Cortex of kidney (tissue), 1 donor: ENCODE data around the gene RBM33.
"Not testable (repeated sequence)": the region's sequence is repeated elsewhere in the genome, so short reads cannot be mapped to it uniquely, and the experiment has no call there.

ENCODE experiments used
- DNase-seq: peaks from one replicate; lab custom pipeline; 2025; lab: John Stamatoyannopoulos, UW

The RBM33 gene

DNA sequence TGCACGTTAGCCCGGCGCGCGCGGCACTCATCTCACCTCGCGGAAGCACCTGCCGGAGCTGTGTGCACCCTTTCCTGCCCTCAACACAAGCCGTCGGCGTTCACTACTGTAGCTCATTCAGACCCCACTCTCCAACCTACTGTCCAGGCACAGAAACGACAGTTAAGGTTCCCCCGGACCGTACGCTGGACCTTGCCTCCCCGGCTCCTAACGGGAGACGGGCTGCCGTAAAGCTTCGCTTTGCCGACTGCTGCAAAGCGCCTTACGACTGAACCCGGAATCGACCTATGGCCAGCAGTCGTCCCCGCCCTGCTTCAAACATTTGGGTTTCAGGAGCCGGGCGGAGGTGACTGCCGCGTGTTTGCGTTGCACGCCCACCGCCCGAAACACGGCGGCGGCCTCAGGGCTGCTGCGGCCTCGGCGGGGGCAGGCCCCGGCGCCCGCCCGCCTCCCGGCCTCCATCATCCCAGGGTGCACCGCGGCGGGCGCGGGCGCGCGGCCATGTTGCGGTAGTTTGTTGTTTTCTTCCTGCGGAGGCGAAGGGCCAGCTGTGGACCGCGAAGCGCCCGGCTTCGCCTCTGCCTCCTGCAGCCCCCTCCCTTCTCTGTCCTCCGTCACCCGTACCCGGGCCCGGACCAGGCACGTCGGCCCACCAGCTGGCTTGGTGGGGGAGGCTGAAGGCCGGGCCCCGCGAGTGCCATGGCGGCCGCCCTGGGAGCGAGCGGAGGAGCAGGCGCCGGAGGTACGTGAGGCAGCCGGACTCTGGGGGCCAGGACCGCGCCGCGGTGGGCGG lies at the start of gene RBM33:
TSS of gene RBM33 (plus strand) at position 484 of the 793 bp plus-strand sequence. CDS start at position 700, 216 bp downstream.
- no peak for DNase-seq

GRCh38 chr7:155594961-155595366 lies 49.5 kb upstream of the RBM33 start:
- no peak for DNase-seq

GRCh38 chr7:155597753-155598140 lies 46.7 kb upstream of the RBM33 start:
- no peak for DNase-seq

- no peak for DNase-seq
These were observed 45.7 kb upstream of the RBM33 start for GRCh38 chr7:155598810-155599210.

- DNase-seq, result no peak
These were observed 42.3 kb upstream of the RBM33 start for GRCh38 chr7:155602156-155602555.

- no peak for DNase-seq
These were observed 41.7 kb upstream of the RBM33 start for GRCh38 chr7:155602750-155603149.

- no peak for DNase-seq
These were observed 41.1 kb upstream of the RBM33 start for GRCh38 chr7:155603205-155603857.

DNA sequence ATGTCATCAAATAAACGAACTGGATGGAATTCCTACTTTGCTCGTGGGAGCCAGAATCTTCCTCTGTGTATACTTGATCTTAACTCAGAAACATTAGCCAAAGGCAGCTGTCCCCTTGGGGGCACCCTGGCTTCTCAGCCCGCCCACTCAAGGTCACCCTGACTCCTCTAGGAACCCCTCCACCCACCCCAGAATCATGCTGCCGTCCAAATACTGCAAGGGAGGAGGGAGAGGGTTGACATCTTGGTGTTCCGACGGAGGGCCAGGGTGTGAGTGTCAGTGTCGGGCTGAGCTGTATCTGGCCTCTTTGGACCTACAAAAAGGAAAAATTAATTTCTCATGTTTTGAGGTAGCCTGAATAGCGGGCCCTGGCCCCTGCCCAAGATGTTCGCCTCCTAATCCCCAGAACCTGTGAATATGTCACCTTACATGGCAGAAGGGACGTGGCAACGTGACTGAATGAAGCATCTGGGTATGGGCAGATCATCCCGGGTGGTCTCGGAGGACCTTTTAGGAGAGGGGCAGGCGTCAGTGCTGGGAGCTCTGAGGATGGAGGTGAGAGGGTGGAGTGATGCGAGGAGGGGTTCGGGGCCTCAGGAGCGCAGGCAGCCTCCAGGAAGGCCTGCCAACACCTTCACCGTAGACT lies 40.5 kb upstream of the RBM33 start:
- no peak for DNase-seq

DNA sequence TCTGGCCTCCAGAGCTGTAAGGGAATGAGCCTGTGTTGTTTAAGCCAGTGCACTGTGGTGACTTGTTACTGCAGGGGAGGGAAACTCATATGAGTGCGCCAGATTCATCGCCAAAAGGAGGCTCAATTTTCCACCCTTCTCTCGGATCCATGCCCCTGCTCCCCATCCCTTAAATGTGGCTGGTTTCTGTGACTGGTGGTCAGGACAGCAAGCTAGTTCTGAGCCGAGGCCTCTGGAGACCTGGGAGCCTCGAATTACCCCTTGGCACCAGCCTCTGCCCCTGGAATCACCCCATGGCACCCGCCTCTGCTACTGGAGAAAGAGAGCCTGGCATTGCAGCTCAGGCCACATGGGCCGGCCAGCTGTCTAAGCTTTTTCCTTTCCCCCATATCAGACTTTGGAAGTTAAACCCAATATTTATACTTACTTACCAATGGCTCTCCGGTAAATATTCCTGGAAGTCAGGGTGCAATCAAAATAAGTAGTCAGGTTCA lies 39.9 kb upstream of the RBM33 start:
- DNase-seq, result no peak

GRCh38 chr7:155609185-155609584 lies 35.3 kb upstream of the RBM33 start:
- DNase-seq, result no peak

DNA sequence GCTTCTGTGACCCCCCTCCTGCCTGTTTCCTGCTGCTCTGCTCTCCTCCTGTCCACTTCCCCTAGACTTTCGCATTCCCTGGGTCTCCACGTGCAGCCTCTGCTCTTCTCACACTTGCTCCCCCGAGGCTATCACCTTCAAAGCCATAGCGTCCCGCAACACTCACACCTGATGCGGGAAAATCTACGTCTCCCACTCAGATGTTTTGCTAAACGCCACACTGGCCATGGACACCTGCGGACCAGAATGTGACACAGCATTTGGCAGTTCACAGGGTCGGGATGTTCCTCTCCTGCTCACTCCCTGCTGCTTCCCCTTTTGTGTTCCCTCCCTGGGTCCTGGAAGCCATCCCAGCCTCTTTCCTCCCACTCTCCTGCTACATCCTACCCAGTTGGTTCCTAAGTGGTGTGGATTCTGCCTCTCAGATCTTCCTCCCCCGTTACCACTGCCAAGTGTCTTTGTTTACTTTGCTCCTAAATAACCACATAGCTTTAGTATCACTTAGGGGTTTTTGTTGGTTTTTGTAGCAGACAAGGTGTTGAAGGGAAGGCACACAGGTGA lies 33.7 kb upstream of the RBM33 start:
- no peak for DNase-seq

GRCh38 chr7:155611808-155612447 lies 32.5 kb upstream of the RBM33 start:
- no peak for DNase-seq

- DNase-seq, result no peak
These were observed 31.8 kb upstream of the RBM33 start for GRCh38 chr7:155612658-155613057.

- not testable (repeated sequence) for DNase-seq
These were observed 29.4 kb upstream of the RBM33 start for GRCh38 chr7:155615085-155615484.

DNA sequence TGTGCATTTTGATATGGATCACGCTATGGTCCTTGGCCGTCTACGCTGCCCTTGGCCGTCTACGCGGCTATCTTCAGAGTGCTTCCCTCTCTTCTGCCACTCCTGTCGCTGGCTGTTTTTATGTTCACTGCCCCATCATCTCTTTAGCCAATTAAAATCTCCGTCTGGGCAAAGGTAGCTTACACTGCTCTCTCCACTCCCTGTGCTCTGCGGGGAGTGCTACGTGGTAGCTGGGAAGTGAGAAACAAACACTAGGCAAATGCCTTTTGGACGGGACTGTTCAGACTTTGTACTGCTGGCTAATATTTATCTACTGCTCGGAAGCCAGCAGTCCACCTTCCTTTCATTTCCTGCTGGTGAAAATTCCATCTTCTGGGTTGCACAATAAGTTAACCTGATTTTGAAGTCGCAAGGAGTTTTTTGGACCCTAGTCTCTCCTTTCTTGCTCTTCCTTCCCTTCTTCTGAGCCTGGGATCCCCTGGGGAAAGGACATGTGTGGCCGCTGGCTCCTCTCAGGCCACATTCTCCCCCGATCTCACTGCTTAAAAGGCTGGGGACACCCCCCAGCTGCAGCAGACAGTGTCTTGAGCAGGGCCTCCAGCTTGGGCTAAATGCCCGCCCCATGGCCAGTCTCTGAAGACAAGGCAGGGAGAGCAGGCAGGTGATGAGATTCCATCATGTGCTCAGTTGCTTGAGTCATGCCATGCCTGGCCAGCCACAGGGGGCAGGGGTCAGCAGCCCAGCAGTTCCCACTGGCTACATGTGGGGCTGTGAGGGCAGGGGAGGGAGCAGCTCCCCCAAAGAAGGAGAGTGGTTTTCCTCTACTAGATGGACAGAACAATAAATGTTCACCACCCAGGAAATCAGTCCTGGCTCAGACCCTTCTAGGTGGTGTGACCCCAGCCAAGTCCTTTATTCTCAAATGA lies 25.5 kb upstream of the RBM33 start:
- no peak for DNase-seq

DNA sequence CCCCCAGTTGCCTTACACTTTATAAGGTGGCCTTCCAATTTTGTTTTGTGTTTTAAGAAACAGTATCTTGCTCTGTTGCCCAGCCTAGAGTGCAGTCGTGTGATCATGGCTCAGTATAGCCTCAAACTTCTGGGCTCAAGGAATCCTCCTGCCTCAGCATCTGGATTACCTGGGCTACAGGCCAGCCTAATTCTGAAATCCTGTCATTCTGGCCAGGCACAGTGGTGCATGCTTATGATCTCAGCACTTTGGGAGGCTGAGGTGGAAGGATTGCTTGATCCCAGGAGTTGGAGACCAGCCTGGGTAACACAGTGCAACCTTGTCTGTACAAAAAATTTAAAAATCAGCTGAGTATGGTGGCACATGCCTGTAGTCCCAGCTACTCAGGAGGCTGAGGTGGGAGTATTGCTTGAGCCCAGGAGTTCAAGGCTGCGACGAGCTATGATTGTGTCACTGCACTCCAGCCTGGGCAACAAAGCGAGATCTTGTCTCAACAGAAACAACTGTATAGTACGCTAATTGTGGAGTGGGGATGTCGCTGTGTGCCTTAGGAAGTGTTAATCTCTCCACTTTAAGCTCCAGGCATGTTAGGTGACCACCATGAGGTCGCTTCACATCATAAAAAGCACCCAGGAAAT lies 24.7 kb upstream of the RBM33 start:
- DNase-seq, result no peak

- no peak for DNase-seq
These were observed 24.0 kb upstream of the RBM33 start for GRCh38 chr7:155620497-155620896.

- no peak for DNase-seq
These were observed 23.0 kb upstream of the RBM33 start for GRCh38 chr7:155621418-155621980.

GRCh38 chr7:155624412-155624811 lies 20.0 kb upstream of the RBM33 start:
- DNase-seq, result no peak

- DNase-seq, result no peak
These were observed 18.9 kb upstream of the RBM33 start for GRCh38 chr7:155625557-155625956.
